HG03066 (cell line): ENCODE measurements around the gene COLQ.
"Not testable (repeated sequence)": the region's sequence is repeated elsewhere in the genome, so short reads cannot be mapped to it uniquely, and the experiment has no call there.

ENCODE experiments used
- ATAC-seq: cut with Tn5 transposase; IDR thresholded peaks from one replicate; pipeline ENCODE4 v1.9.1; 2021; ENCODE audit warnings: low read depth; ENCODE audit not compliant: unreplicated experiment

COLQ gene

DNA sequence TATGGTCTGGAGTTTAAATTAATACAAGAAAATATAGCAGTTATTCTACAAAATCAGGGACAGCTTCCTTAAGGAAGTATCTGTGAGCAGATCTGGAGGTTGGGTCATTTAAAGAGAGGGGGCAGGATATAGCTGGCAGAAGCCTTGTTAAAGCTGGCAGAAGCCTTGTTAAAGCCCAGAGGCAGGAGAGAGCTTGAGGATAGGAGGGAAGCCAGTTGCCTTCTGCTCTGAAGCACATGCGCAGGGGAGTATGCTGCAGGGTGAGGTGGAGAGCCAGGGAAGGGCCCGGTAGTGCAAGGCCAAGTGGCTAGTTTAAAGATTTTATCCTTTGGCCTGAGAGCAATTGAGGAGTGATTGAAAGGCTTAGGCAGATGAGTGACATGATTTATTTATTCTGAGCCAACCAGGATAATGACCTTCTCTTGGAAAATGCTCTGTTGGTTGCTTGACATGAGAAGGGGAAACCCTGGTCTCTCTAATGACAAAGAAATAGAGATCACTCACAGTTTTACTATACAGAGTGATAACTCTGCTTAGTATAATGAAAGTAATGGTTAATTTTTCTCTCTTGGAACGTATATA, 90.2 kb downstream of the COLQ start:
- ATAC-seq = no peak

DNA sequence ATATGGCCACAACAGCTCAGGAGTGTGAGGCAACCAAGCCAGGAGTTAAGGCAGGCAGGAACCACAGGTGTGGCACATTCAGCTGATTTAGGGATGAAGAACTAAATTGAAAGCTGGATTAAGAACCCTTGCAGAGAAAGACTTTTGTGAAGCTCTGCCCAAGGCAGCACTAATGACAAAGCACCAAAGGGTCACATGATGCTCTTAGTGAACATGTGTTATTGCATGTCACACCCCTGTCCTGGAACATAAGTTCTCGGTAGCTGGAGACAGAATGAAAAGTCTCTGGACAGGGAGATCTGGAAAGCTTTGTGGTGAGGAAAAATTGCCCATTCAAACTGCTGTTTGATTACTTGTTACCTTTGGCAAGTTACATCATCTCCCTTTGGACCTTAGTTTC, 90.9 kb downstream of the COLQ start:
- ATAC-seq = no peak

DNA sequence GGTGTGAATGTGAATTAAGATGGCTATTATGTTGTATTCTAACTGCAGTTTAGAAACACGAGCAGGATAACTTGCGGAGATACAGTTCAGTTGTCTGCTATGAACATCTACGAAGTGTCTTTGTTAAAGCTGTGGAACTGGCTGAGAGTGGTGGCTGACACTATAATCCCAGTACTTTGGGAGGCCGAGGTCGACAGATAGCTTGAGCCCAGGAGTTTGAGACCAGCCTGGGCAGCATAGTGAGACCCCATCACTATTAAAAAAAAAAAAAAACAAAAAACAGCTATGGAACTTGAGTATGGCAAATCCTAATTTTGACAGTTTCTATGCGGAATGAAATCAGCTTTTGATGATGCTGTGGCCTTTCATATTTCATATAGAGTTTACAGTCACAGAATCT, 92.4 kb downstream of the COLQ start:
- no peak for ATAC-seq

DNA sequence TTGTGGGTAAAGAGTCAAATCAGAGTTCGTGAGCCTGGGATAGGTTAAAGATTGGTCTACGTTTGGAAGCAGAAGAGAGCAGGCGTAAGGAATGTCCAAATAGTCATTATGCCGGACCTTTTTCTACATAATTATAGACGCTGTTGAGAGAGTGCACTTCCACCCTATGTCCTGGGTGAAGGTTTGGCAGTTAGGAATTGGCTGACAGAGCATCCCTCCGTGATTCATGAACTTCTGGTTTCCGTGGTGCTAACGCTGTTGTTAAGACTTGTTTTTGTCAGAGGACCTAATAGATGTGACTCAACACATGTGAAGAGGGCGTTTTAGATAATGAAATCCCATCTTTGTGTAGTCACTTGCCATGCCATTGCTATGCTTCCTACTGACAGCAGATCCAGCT, 93.0 kb downstream of the COLQ start:
- ATAC-seq = no peak

DNA sequence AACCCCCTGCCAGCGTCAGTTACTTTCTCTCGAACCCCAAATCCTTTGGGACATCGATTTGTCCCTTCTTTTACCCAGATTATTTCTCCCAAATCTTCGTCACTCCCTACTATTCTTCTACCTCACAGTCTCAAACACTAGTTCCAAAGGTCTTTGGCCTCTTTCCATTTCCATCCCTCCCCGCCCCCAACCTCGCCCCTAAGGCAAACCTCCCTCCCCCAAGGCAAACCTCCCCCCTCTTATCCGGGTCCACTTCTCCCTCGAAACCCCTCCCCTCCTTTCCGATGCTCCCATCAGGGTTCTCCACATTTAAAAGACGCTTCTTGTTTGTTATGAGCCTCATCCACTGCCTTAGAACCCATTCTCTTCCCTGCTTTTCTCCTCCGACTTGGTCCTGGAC, 93.5 kb downstream of the COLQ start:
- no peak for ATAC-seq

DNA sequence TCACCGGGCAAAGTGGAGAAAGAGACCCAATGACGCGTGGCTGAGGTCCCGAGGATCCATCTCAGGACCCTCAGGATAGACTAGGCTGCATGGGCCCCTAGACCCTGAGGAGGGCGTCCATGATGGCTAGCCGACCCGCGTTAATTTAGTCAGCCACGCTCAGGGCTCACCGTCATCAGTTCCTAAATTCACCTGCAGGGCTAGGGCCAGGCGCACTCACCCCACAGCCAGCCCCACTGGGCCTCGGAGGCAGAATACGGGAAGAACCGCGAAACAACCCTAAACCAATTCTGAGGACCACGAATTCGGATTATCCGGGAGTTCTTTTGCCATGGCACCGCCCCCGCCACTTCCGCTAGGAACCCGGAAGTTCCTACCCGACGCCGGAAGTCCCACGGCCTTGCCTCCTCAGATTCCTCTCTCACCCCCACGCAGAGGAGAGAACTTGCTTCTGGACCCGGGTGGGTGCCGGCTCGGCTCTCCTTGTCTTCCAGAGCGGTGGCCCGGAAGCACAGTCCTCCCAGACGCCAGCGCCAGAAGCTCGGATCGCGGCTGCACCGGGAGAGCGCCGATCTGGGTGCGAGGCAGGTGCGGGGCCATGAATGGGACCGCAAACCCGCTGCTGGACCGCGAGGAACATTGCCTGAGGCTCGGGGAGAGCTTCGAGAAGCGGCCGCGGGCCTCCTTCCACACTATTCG, 94.2 kb downstream of the COLQ start, which contains the start of the genes EAF1 and METTL6:
Gene EAF1 (plus strand): TSS at position 417 of the 699 bp plus-strand sequence. CDS start 182 bp downstream, at position 599.
Gene METTL6 (minus strand): TSS at position 363 of the 699 bp plus-strand sequence. CDS start 1,033 bp downstream, outside the sequence.
- peak; percentile 90 for ATAC-seq

DNA sequence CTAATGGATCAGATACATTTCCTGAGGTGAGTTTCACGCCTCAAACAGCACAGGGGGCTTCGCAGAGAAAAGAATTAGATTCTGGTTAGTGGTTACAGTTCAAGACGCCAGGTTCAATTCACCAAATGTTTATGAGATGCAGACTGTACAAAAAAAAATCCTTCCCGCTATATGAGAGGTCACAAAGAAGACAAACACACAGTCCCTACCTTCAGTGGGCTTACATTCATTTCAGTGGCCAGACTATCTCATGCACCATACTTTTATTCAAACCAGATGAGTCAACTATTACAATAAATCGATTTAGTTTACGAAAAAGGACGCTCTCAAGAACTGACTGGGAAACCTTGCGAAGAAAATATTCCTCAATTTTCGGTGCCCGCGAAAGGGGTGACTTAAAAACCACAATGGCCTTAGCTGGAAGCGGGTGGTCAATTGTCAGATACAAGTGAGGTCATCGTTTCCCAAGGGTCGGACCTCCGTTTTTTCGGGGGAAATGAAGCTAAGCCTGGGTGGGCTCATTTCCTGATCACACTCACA, 94.9 kb downstream of the COLQ start:
- ATAC-seq = peak; percentile 20

DNA sequence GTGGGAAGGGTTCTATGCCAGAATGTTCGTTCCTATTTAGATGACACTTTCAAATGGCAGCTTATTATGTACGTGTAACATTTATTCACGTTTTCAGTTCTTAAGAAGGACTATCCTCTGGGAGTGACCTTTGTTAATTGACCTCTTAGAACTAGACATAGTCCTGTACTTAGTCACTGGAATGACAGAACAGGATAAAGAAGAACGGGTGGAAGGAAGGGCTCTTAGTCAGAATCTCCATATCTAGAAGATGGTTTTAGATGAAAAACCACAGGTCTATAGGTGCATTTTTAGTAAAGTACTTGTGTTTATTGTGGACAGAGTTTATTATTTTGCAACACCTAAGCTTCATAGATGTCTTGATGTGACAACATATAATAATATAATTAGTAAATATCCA, 100.6 kb downstream of the COLQ start:
- no peak for ATAC-seq

DNA sequence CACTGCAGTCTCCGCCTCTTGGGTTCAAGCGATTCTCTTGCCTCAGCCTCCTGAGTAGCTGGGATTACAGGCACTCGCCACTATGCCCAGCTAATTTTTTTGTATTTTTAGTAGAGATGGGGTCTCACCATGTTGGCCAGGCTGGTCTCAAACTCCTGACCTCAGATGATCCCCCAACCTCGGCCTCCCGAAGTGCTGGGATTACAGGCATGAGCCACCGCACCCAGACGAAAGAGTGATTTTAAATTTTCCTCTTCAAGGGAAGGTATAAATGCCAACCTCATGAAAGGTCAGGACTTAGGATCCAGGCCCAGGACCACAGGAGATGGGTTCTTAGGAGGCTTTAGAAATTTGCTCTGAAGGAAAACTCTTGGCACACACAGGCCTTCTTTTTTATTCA, 110.5 kb downstream of the COLQ start:
- not testable (repeated sequence) for ATAC-seq

DNA sequence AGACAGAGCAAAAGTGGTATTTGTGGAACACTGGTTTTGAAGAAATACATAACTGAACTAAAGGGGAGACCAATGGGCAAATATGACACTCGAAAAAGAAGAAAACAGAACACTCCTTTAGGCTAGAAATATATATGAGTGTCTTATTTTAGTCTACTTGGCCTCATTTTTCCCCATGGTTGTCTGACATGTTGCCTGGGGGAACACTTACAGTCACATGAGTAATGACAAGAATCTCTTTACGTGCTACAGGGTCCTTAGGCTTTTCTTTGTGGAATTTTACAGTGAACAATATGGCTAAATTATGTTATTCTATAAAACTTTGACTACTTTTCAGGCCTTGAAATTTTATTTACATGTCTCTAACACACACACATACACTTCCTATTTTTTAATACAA, 111.7 kb downstream of the COLQ start:
- no peak for ATAC-seq

DNA sequence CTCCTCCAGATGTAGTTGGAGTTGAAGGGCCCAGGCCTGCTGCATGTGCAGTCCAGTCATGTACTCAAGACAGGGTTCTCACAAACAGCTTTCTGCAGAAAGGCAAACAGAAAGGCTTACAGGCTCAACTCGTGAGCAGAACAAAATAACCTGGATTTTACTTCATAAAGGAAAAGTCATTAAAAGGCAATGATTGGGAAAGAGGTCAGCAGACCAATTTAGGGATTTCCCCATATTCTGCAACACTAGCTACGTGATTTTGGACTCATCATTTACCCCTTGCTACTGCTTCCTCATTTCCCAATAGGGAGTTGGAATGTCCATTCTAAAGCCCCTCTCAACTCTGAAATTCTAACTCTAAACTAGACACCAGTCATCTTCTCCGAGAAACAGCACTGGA, 112.3 kb downstream of the COLQ start:
- ATAC-seq = no peak

DNA sequence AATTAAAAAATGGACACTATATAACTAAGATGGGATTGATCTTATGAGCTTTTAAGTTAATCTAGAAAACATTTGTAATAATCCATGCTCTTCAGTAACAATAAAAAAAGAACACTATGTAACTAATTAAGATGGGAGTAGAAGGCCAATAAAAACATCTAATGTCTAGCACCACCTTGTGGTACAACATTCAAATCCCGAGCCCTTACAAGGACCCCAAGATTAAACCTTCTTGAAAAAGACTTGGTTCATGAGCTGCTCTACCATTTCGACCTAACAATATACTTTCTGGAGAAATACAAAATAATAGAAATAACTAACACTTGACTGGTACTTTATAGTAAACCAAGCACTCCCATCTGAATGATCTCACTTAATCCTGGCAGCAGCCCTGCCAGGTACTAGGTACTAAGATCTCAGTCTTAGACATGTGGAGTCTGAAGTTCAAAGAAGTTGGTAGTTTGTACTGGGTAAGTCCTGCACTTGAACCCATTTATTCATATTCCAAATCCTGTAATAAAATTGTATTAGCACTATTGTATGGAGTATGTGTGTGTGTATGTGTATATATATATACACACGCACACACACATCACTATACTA, 116.0 kb downstream of the COLQ start:
- peak; percentile 64 for ATAC-seq

DNA sequence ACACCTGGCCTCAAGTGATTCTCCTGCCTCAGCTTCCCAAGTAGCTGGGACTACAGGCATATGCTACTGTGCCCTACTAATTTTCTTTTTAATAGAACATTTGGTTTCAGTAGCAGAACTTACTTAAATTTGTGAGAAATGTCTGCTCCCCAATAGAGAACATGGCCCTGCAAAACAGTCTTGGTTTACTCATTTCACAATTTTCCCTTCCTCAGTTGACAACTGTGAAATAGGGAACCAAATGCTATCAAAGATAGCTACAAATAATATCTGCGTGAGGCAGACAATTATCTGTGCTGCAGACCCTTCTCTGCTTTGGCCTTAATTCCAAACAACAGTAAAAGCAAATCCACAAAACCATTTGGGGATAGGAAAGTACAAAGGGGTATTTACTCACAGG, 116.7 kb downstream of the COLQ start:
- peak; percentile 53 for ATAC-seq

DNA sequence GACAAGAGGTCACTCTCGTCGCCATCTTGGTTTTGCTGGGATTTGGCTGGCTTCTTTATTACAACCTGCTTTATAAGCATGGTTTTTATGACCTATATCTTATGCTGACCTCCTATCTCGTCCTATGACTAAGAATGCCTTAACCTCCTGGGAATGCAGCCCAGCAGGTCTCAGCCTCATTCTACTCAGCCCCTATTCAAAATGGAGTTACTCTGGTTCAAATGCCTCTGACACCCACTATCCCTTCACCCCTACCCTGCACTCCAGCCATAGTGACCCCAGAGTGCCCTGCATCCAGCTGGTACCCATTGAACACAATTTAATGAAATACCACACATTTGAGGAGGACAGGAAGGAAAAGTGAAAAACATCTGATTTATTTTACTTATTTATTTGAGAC, 117.5 kb downstream of the COLQ start:
- no peak for ATAC-seq

DNA sequence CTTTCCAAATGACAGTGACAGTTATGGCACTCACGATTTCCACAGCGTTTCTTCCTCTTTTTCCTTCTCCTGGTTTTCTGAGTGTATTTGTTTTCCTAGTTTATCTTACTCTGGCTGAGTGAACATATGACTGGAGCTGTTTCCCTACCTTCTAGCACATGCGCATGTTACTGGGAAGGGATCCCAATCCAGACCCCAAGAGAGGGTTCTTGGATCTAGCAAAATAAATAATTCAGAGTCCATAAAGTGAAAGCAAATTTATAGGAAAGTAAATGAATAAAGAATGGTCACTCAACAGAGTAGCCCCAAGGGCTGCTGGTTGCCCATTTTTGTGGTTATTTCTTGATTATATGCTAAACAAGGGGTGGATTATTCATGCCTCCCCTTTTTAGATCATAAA, 118.0 kb downstream of the COLQ start:
- no peak for ATAC-seq

DNA sequence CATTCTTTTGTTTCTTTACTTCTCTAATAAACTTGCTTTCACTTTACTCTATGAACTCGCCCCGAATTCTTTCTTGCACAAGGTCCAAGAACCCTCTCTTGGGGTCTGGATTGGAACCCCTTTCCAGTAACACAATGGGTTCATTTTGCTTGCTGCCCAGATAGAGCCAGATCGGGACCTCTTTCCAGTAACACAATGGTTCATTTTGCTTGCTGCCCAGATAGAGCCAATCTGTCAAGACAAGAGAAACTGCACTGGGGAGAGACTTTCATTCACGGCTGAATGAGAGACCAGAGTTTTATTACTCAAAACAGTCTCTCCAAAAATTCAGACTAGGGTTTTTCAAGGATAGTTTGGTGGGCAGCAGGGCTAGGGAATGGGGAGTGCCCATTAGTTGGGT, 119.6 kb downstream of the COLQ start:
- no peak for ATAC-seq
